MV-4-11 (cell line): ENCODE data around the gene TCP11.

Experiments
- DNase-seq: peaks from one replicate; lab custom pipeline; 2025; lab: John Stamatoyannopoulos, UW

The TCP11 gene

GRCh38 chr6:35173044-35173426 lies 31.9 kb upstream of the TCP11 start:
- DNase-seq: no peak

GRCh38 chr6:35170891-35171290 lies 29.8 kb upstream of the TCP11 start:
- DNase-seq: no peak

- no peak for DNase-seq
These were observed 29.0 kb upstream of the TCP11 start for GRCh38 chr6:35170166-35170565.

GRCh38 chr6:35168461-35168861 lies 27.3 kb upstream of the TCP11 start:
- no peak for DNase-seq

- DNase-seq: no peak
These were observed 26.4 kb upstream of the TCP11 start for GRCh38 chr6:35167505-35167904.

- no peak for DNase-seq
These were observed 25.4 kb upstream of the TCP11 start for GRCh38 chr6:35166520-35166919.

GRCh38 chr6:35166116-35166515 lies 25.0 kb upstream of the TCP11 start:
- DNase-seq: no peak

- DNase-seq: no peak
These were observed 24.5 kb upstream of the TCP11 start for GRCh38 chr6:35165630-35166071.

GRCh38 chr6:35164868-35165267 lies 23.7 kb upstream of the TCP11 start:
- no peak for DNase-seq

- no peak for DNase-seq
These were observed 23.1 kb upstream of the TCP11 start for GRCh38 chr6:35164277-35164676.

- DNase-seq: no peak
These were observed 22.7 kb upstream of the TCP11 start for GRCh38 chr6:35163836-35164235.

GRCh38 chr6:35161776-35162607 lies 20.9 kb upstream of the TCP11 start:
- no peak for DNase-seq

GRCh38 chr6:35161266-35161665 lies 20.1 kb upstream of the TCP11 start:
- no peak for DNase-seq

GRCh38 chr6:35160642-35161041 lies 19.5 kb upstream of the TCP11 start:
- DNase-seq: no peak

GRCh38 chr6:35158520-35158919 lies 17.4 kb upstream of the TCP11 start:
- DNase-seq: no peak

GRCh38 chr6:35154947-35155346 lies 13.8 kb upstream of the TCP11 start:
- no peak for DNase-seq

- no peak for DNase-seq
These were observed 13.1 kb upstream of the TCP11 start for GRCh38 chr6:35154262-35154661.

- DNase-seq: peak; percentile 62
These were observed 11.0 kb upstream of the TCP11 start for GRCh38 chr6:35152067-35152707.

GRCh38 chr6:35151466-35151865 lies 10.3 kb upstream of the TCP11 start:
- no peak for DNase-seq

GRCh38 chr6:35149891-35150566 lies 8.9 kb upstream of the TCP11 start:
- no peak for DNase-seq

GRCh38 chr6:35148167-35148741 lies 7.1 kb upstream of the TCP11 start:
- DNase-seq: no peak

- DNase-seq: no peak
These were observed 6.3 kb upstream of the TCP11 start for GRCh38 chr6:35147486-35147885.

GRCh38 chr6:35147026-35147425 lies 5.9 kb upstream of the TCP11 start:
- DNase-seq: no peak
